ENCODE data around the gene ALPL. TPM values are rescaled to one million over a fixed set of nuclear protein-coding genes. Genes with fewer than 3 reads are reported as not detected.
"Not testable (repeated sequence)": the region's sequence is repeated elsewhere in the genome, so short reads cannot be mapped to it uniquely, and the experiment has no call there.

ALPL gene
- not detected for total RNA-seq

- peak within 1 kb of the TSS; percentile 25 for H3K4me3 Mint-ChIP-seq
- intact Hi-C loops (cut with DNase I, micrococcal nuclease) = loop anchor here (1.0 to 10.0 kb wide), 5 partner anchors 86 to 455 kb away; no protein-coding TSS in a partner anchor
- peaks cover 37% of the 10 kb centered on the region for H3K27me3 Mint-ChIP-seq
- H3K4me1 Mint-ChIP-seq = peaks cover 4% of the 10 kb centered on the region
- CTCF ChIA-PET = interaction anchor here (0.7 to 1.2 kb wide), 2 partner anchors 33 to 149 kb away, joined by 3 read pairs; no protein-coding TSS in a partner anchor
- no peak for DNase-seq
- peak; percentile 37 for ATAC-seq
- H3K36me3 Mint-ChIP-seq (ENCODE audit: low read depth) = no peaks in the 10 kb centered on the region
- no peaks in the 10 kb centered on the region for H3K9me3 Mint-ChIP-seq (ENCODE audit: low read depth)
- no peak within 1 kb of the TSS for H3K27ac Mint-ChIP-seq
- POLR2A ChIA-PET = no interaction called here
These were observed at the start of gene ALPL for GRCh38 chr1:21509351-21510112. ALPL (plus strand) TSS chr1:21509423; CDS start chr1:21554082, 44,659 bp downstream.

GRCh38 chr1:21465127-21465526 lies 44.1 kb upstream of the ALPL start:
- CTCF ChIA-PET; DNase-seq; ATAC-seq; H3K27ac Mint-ChIP-seq; POLR2A ChIA-PET; intact Hi-C loops (cut with DNase I, micrococcal nuclease); H3K36me3 Mint-ChIP-seq (ENCODE audit: low read depth); H3K4me1 Mint-ChIP-seq; H3K27me3 Mint-ChIP-seq; H3K4me3 Mint-ChIP-seq; H3K9me3 Mint-ChIP-seq (ENCODE audit: low read depth): not testable (repeated sequence)

- intact Hi-C loops (cut with DNase I, micrococcal nuclease) = loop anchor here in 1 of 2 experiments (1.0 kb wide), 1 partner anchor 98 kb away; no protein-coding TSS in a partner anchor
- CTCF ChIA-PET = interaction anchor here (0.6 to 1.1 kb wide), 2 partner anchors 21 to 496 kb away, joined by 3 read pairs; no protein-coding TSS in a partner anchor
These were observed 41.3 kb upstream of the ALPL start for GRCh38 chr1:21467946-21468345.

GRCh38 chr1:21468599-21468998 lies 40.6 kb upstream of the ALPL start:
- POLR2A ChIA-PET = no interaction called here

More at GRCh38 chr1:21467946-21468345, 41.3 kb upstream of the ALPL start:
- H3K36me3 Mint-ChIP-seq (ENCODE audit: low read depth); H3K4me1 Mint-ChIP-seq; H3K27me3 Mint-ChIP-seq; H3K27ac Mint-ChIP-seq; DNase-seq; H3K4me3 Mint-ChIP-seq; ATAC-seq; H3K9me3 Mint-ChIP-seq (ENCODE audit: low read depth); POLR2A ChIA-PET: not testable (repeated sequence)

GRCh38 chr1:21469581-21469980 lies 39.6 kb upstream of the ALPL start:
- CTCF ChIA-PET = interaction anchor here (1.0 to 1.7 kb wide), 2 partner anchors 10 to 11 kb away, joined by 4 read pairs; no protein-coding TSS in a partner anchor
- no peak overlapping the region for H3K27ac Mint-ChIP-seq
- intact Hi-C loops (cut with DNase I, micrococcal nuclease) = no loop called here
- H3K4me3 Mint-ChIP-seq = no peak overlapping the region
- no peaks in the 10 kb centered on the region for H3K9me3 Mint-ChIP-seq (ENCODE audit: low read depth)
- ATAC-seq (no peak), DNase-seq (no peak)
- no peaks in the 10 kb centered on the region for H3K27me3 Mint-ChIP-seq
- no peaks in the 10 kb centered on the region for H3K4me1 Mint-ChIP-seq
- POLR2A ChIA-PET = no interaction called here
- H3K36me3 Mint-ChIP-seq (ENCODE audit: low read depth) = peaks cover 5% of the 10 kb centered on the region

More at GRCh38 chr1:21468599-21468998, 40.6 kb upstream of the ALPL start:
- no peaks in the 10 kb centered on the region for H3K27me3 Mint-ChIP-seq
- intact Hi-C loops (cut with DNase I, micrococcal nuclease) = loop anchor here in 1 of 2 experiments (1.0 kb wide), 1 partner anchor 98 kb away; no protein-coding TSS in a partner anchor
- no peak for ATAC-seq
- no peak overlapping the region for H3K4me3 Mint-ChIP-seq
- H3K36me3 Mint-ChIP-seq (ENCODE audit: low read depth) = peaks cover 2% of the 10 kb centered on the region
- H3K27ac Mint-ChIP-seq = no peak overlapping the region
- H3K4me1 Mint-ChIP-seq = no peaks in the 10 kb centered on the region
- CTCF ChIA-PET = interaction anchor here (0.8 to 1.1 kb wide), 2 partner anchors 21 to 23 kb away, joined by 3 to 4 read pairs; no protein-coding TSS in a partner anchor
- no peaks in the 10 kb centered on the region for H3K9me3 Mint-ChIP-seq (ENCODE audit: low read depth)
- DNase-seq = peak; percentile 62

GRCh38 chr1:21472861-21473260 lies 36.4 kb upstream of the ALPL start:
- Mint-ChIP-seq H3K27ac (no peak overlapping the region), H3K4me3 (no peak overlapping the region), H3K4me1 (no peaks in the 10 kb centered on the region), H3K27me3 (no peaks in the 10 kb centered on the region), H3K36me3 (ENCODE audit: low read depth) (peaks cover 13% of the 10 kb centered on the region), H3K9me3 (ENCODE audit: low read depth) (no peaks in the 10 kb centered on the region)
- ChIA-PET POLR2A (no interaction called here), CTCF (interaction anchor here (0.6 to 1.0 kb wide), 2 partner anchors 104 to 733 kb away, joined by 3 read pairs; no protein-coding TSS in a partner anchor)
- intact Hi-C loops (cut with DNase I, micrococcal nuclease) = no loop called here
- ATAC-seq (no peak), DNase-seq (no peak)

GRCh38 chr1:21478356-21478755 lies 30.9 kb upstream of the ALPL start:
- no peaks in the 10 kb centered on the region for H3K9me3 Mint-ChIP-seq (ENCODE audit: low read depth)
- intact Hi-C loops (cut with DNase I, micrococcal nuclease) = no loop called here
- ATAC-seq (no peak), DNase-seq (no peak)
- H3K27ac Mint-ChIP-seq = no peak overlapping the region
- H3K4me3 Mint-ChIP-seq = no peak overlapping the region
- H3K4me1 Mint-ChIP-seq = no peaks in the 10 kb centered on the region
- CTCF ChIA-PET = interaction anchor here (0.6 kb wide), 1 partner anchor 1260 kb away, joined by 4 read pairs; no protein-coding TSS in a partner anchor
- POLR2A ChIA-PET = no interaction called here
- H3K36me3 Mint-ChIP-seq (ENCODE audit: low read depth) = peaks cover 14% of the 10 kb centered on the region
- H3K27me3 Mint-ChIP-seq = peaks cover 2% of the 10 kb centered on the region

GRCh38 chr1:21483881-21484280 lies 25.3 kb upstream of the ALPL start:
- H3K4me3 Mint-ChIP-seq; ATAC-seq; CTCF ChIA-PET; H3K27ac Mint-ChIP-seq; H3K4me1 Mint-ChIP-seq; DNase-seq; POLR2A ChIA-PET; H3K36me3 Mint-ChIP-seq (ENCODE audit: low read depth); H3K27me3 Mint-ChIP-seq; H3K9me3 Mint-ChIP-seq (ENCODE audit: low read depth): not testable (repeated sequence)
- intact Hi-C loops (cut with DNase I, micrococcal nuclease) = loop anchor here in 1 of 2 experiments (5.0 kb wide), 1 partner anchor 57 kb away; no protein-coding TSS in a partner anchor

- H3K36me3 Mint-ChIP-seq (ENCODE audit: low read depth) = no peaks in the 10 kb centered on the region
- peak overlapping the region; percentile 30 for H3K4me3 Mint-ChIP-seq
- peaks cover 10% of the 10 kb centered on the region for H3K27me3 Mint-ChIP-seq
- intact Hi-C loops (cut with DNase I, micrococcal nuclease) = no loop called here
- ChIA-PET CTCF (interaction anchor here (0.7 to 2.7 kb wide), 2 partner anchors 21 to 257 kb away, joined by 3 to 6 read pairs; no protein-coding TSS in a partner anchor), POLR2A (interaction anchor here (0.6 kb wide), 1 partner anchor 121 kb away, joined by 4 read pairs; no protein-coding TSS in a partner anchor)
- ATAC-seq (no peak), DNase-seq (no peak)
- peaks cover 8% of the 10 kb centered on the region for H3K4me1 Mint-ChIP-seq
- H3K9me3 Mint-ChIP-seq (ENCODE audit: low read depth) = no peaks in the 10 kb centered on the region
- H3K27ac Mint-ChIP-seq = no peak overlapping the region
These were observed 20.1 kb upstream of the ALPL start for GRCh38 chr1:21489146-21489545.

- Mint-ChIP-seq H3K27me3 (peaks cover 10% of the 10 kb centered on the region), H3K27ac (no peak overlapping the region), H3K4me3 (no peak overlapping the region), H3K9me3 (ENCODE audit: low read depth) (no peaks in the 10 kb centered on the region), H3K36me3 (ENCODE audit: low read depth) (no peaks in the 10 kb centered on the region), H3K4me1 (peaks cover 8% of the 10 kb centered on the region)
- ChIA-PET CTCF (interaction anchor here (0.6 to 2.7 kb wide), 8 partner anchors 9 to 259 kb away, joined by 3 to 6 read pairs (median 4); no protein-coding TSS in a partner anchor), POLR2A (no interaction called here)
- DNase-seq (peak; percentile 63), ATAC-seq (peak; percentile 67)
- intact Hi-C loops (cut with DNase I, micrococcal nuclease) = loop anchor here in 1 of 2 experiments (1.0 to 2.0 kb wide), 2 partner anchors 121 to 274 kb away; no protein-coding TSS in a partner anchor
These were observed 18.3 kb upstream of the ALPL start for GRCh38 chr1:21490774-21491487.
